Measurements from ENCODE around the gene CCDC40. TPM values are rescaled to one million over a fixed set of nuclear protein-coding genes. Genes with fewer than 3 reads are reported as not detected.

CCDC40 gene
- total and polyA plus RNA-seq, 2 of the 13 experiments (the other 11 are each of a cell fraction or from before 2014, with no cell fraction given), result 4.1 to 5.5 TPM

DNA sequence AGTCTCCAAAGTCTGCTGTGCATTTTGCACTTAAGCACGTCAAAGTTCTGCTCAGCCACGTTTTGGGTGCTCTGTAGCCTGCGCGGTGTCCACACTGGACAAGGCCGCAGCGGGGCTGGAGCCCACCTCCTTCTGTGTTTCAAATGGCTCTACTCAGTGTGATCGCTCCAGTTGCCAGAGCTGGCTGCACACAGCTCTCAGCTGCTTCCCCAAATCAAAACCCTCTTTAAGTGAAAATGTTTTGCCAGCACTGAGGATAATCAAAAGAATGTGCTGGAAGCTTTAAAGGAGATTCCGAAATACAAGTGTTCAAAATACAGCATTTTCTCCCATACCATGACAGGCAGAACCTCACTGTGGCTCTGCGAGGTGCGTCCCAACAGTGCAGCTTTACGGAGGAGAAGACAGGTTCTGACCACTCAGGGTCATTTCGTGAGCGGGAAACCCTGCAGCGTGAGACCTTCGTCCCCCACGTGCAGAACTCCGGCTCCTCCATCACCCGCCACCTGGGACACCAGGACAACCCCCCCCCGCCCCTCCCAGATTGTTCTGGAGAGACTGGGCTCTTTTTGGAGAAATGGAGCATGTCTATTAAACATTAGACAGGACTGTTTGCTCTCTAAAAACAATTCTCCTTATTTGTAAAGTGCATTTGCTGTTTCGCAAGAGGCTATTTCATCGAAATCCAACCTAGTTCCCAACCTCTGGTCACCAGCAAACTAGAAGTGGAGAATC is 17.4 kb upstream of the CCDC40 start (continued):
- 0 out of 2 replicates have a peak, but pooled peaks have one; percentile 64 for TF ChIP-seq MED13 (CRISPR knock-in tag; IDR thresholded peaks at IDR 0.05)
- TF ChIP-seq, protein P1, sequence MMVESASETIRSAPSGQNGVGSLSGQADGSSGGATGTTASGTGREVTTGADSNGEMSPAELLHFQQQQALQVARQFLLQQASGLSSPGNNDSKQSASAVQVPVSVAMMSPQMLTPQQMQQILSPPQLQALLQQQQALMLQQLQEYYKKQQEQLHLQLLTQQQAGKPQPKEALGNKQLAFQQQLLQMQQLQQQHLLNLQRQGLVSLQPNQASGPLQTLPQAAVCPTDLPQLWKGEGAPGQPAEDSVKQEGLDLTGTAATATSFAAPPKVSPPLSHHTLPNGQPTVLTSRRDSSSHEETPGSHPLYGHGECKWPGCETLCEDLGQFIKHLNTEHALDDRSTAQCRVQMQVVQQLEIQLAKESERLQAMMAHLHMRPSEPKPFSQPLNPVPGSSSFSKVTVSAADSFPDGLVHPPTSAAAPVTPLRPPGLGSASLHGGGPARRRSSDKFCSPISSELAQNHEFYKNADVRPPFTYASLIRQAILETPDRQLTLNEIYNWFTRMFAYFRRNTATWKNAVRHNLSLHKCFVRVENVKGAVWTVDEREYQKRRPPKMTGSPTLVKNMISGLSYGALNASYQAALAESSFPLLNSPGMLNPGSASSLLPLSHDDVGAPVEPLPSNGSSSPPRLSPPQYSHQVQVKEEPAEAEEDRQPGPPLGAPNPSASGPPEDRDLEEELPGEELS (CRISPR knock-in tag; IDR thresholded peaks at IDR 0.05), result peak; percentile 67; the same call in 1 of the 2 replicates
- TF ChIP-seq ZNF644 (CRISPR knock-in tag; IDR thresholded peaks at IDR 0.05; ENCODE audit: low read depth), result peak; percentile 25; the same call in 1 of the 2 replicates
- TF ChIP-seq, protein P2, sequence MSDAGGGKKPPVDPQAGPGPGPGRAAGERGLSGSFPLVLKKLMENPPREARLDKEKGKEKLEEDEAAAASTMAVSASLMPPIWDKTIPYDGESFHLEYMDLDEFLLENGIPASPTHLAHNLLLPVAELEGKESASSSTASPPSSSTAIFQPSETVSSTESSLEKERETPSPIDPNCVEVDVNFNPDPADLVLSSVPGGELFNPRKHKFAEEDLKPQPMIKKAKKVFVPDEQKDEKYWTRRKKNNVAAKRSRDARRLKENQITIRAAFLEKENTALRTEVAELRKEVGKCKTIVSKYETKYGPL (CRISPR knock-in tag; IDR thresholded peaks at IDR 0.05), result no peak
- TF ChIP-seq, protein P3, sequence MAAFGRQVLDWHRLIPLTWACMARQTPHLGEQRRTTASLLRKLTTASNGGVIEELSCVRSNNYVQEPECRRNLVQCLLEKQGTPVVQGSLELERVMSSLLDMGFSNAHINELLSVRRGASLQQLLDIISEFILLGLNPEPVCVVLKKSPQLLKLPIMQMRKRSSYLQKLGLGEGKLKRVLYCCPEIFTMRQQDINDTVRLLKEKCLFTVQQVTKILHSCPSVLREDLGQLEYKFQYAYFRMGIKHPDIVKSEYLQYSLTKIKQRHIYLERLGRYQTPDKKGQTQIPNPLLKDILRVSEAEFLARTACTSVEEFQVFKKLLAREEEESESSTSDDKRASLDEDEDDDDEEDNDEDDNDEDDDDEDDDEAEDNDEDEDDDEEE (CRISPR knock-in tag; IDR thresholded peaks at IDR 0.05), result no peak
- TF ChIP-seq HES4 (CRISPR knock-in tag; IDR thresholded peaks at IDR 0.05; ENCODE audit: borderline replicate concordance), result no peak; the same call in 1 of the 2 replicates
- TF ChIP-seq TOPORS (CRISPR knock-in tag; IDR thresholded peaks at IDR 0.05), result no peak
- TF ChIP-seq GZF1 (CRISPR knock-in tag; IDR thresholded peaks at IDR 0.05), result 0 out of 2 replicates have a peak, but pooled peaks have one; percentile 45
- no peak for TF ChIP-seq ZNF607 (CRISPR knock-in tag; IDR thresholded peaks at IDR 0.05; ENCODE audit: borderline replicate concordance)
- TF ChIP-seq, protein P4, sequence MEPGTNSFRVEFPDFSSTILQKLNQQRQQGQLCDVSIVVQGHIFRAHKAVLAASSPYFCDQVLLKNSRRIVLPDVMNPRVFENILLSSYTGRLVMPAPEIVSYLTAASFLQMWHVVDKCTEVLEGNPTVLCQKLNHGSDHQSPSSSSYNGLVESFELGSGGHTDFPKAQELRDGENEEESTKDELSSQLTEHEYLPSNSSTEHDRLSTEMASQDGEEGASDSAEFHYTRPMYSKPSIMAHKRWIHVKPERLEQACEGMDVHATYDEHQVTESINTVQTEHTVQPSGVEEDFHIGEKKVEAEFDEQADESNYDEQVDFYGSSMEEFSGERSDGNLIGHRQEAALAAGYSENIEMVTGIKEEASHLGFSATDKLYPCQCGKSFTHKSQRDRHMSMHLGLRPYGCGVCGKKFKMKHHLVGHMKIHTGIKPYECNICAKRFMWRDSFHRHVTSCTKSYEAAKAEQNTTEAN (CRISPR knock-in tag; conservative IDR thresholded peaks at IDR 0.05), result no peak
- no peak for TF ChIP-seq ZNF335 (CRISPR knock-in tag; IDR thresholded peaks at IDR 0.05)
- TF ChIP-seq ZNF17 (CRISPR knock-in tag; IDR thresholded peaks at IDR 0.05), result no peak
- TF ChIP-seq, protein P5, sequence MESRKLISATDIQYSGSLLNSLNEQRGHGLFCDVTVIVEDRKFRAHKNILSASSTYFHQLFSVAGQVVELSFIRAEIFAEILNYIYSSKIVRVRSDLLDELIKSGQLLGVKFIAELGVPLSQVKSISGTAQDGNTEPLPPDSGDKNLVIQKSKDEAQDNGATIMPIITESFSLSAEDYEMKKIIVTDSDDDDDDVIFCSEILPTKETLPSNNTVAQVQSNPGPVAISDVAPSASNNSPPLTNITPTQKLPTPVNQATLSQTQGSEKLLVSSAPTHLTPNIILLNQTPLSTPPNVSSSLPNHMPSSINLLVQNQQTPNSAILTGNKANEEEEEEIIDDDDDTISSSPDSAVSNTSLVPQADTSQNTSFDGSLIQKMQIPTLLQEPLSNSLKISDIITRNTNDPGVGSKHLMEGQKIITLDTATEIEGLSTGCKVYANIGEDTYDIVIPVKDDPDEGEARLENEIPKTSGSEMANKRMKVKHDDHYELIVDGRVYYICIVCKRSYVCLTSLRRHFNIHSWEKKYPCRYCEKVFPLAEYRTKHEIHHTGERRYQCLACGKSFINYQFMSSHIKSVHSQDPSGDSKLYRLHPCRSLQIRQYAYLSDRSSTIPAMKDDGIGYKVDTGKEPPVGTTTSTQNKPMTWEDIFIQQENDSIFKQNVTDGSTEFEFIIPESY (CRISPR knock-in tag; IDR thresholded peaks at IDR 0.05), result no peak
- TF ChIP-seq NPAS2 (CRISPR knock-in tag; IDR thresholded peaks at IDR 0.05; ENCODE audit: borderline replicate concordance), result no peak
- TF ChIP-seq HCFC1 (IDR thresholded peaks at IDR 0.05; ENCODE audit: low read depth, low read length), result no peak
- TF ChIP-seq ZNF101 (CRISPR knock-in tag; IDR thresholded peaks at IDR 0.05; ENCODE audit: borderline replicate concordance, low read depth), result no peak
- TF ChIP-seq NR3C1 (CRISPR knock-in tag; IDR thresholded peaks at IDR 0.05), result no peak
- TF ChIP-seq ZNF792 (CRISPR knock-in tag; IDR thresholded peaks at IDR 0.05), result peak; percentile 57; the same call in 1 of the 2 replicates
- TF ChIP-seq KDM1A (CRISPR knock-in tag; IDR thresholded peaks at IDR 0.05), result no peak
- TF ChIP-seq SIN3B (IDR thresholded peaks at IDR 0.05; ENCODE audit: low read length), result no peak
- no peak for TF ChIP-seq ATAD3A (CRISPR knock-in tag; IDR thresholded peaks at IDR 0.05)
- TF ChIP-seq ATF7 (IDR thresholded peaks at IDR 0.05), result no peak
- TF ChIP-seq ATF7 (CRISPR knock-in tag; IDR thresholded peaks at IDR 0.05), result no peak
- TF ChIP-seq SOX6 (IDR thresholded peaks at IDR 0.05), result no peak
- peak; percentile 60 for TF ChIP-seq SOX6 (CRISPR knock-in tag; IDR thresholded peaks at IDR 0.05)
- TF ChIP-seq SRF (IDR thresholded peaks at IDR 0.05; ENCODE audit: low read depth, low read length), result peak; percentile 71
